ENCODE data around the gene TRIM51.
"Not testable (repeated sequence)": the region's sequence is repeated elsewhere in the genome, so short reads cannot be mapped to it uniquely, and the experiment has no call there.

DNA sequence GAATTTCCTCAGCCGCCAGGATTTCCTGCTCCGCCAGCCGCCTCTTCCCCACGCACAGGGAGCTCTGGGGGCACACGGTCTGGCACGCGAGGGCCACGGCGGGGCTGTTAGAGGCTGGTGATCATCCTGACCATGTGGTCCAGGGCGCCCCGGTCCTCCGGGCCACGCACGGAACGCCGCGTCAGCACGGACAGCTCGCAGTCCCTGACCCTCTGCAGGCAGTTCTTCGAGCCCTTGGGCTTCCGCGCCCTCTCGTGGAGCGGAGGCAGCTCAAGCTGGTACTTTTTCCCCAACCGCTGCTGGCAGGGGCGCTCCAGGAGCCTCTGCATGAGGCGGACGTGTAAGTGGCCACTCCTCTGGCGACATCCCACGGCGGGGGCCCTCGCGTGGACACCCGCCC lies 10.0 kb upstream of the TRIM51 start:
- TF ChIP-seq ZNF565 (CRISPR knock-in tag; conservative IDR thresholded peaks at IDR 0.05; ENCODE audit: low read depth); ZNF8 (CRISPR knock-in tag; IDR thresholded peaks at IDR 0.05); ZNF70 (CRISPR knock-in tag; IDR thresholded peaks at IDR 0.05): not testable (repeated sequence)
